HepG2 (cell line): Measurements from ENCODE around the gene PPP2R1B. TPM values are rescaled to one million over a fixed set of nuclear protein-coding genes. Genes with fewer than 3 reads are reported as not detected.

ENCODE experiments used
- ATF3 ChIP-seq: sonication (generic); formaldehyde crosslinking; IDR thresholded peaks from 2 replicates; pipeline ENCODE4 v1.4.0; 2020; ENCODE audit warnings: missing genetic modification reagents
- CEBPG ChIP-seq: IDR thresholded peaks from 2 replicates; pipeline ENCODE4 v1.6.1; 2016
- ELF4 ChIP-seq: sonication (generic); formaldehyde crosslinking; IDR thresholded peaks from 2 replicates; pipeline ENCODE4 v1.5.0; 2020; ENCODE audit warnings: missing genetic modification reagents, mild to moderate bottlenecking, moderate library complexity, borderline replicate concordance
- FOXM1 ChIP-seq: sonication (generic); formaldehyde crosslinking; IDR thresholded peaks from 2 replicates; pipeline ENCODE4 v1.5.0; 2020; ENCODE audit warnings: missing genetic modification reagents
- KMT2B ChIP-seq: IDR thresholded peaks from 2 replicates; pipeline ENCODE4 v1.6.1; 2016; ENCODE audit warnings: missing genetic modification reagents, missing compliant biosample characterization
- MAFK ChIP-seq, 2 experiments: IDR thresholded peaks in 1 of 2; conservative IDR thresholded peaks in 1 of 2; 2 replicates each; pipeline ENCODE4 v1.6.1; 2011; ENCODE audit warnings: improper control_type of control experiment in 2 of 2, low read length in 2 of 2
- POLR2AphosphoS2 ChIP-seq: IDR thresholded peaks from 2 replicates; pipeline ENCODE4 v1.6.1; 2011; ENCODE audit warnings: low read depth, low read length, improper control_type of control experiment
- RBAK ChIP-seq: sonication (generic); formaldehyde crosslinking; IDR thresholded peaks from 2 replicates; pipeline ENCODE4 v1.5.1; 2020; ENCODE audit warnings: mild to moderate bottlenecking, missing genetic modification reagents
- SOX5 ChIP-seq: IDR thresholded peaks from 2 replicates; pipeline ENCODE4 v1.6.1; 2016; ENCODE audit warnings: borderline replicate concordance
- SRSF9 ChIP-seq: fragments of 200-400 bp; formaldehyde crosslinking; IDR thresholded peaks from 2 replicates; pipeline ENCODE4 v1.6.1; 2018; ENCODE audit warnings: borderline replicate concordance, mild to moderate bottlenecking, low read depth, low read length; ENCODE audit not compliant: insufficient read depth, poor library complexity, severe bottlenecking
- STAT5B ChIP-seq: sonication (generic); formaldehyde crosslinking; IDR thresholded peaks from 2 replicates; pipeline ENCODE4 v1.4.0; 2020; ENCODE audit warnings: missing genetic modification reagents
- ZBTB7B ChIP-seq: sonication (generic); formaldehyde crosslinking; IDR thresholded peaks from 2 replicates; pipeline ENCODE4 v1.4.0; 2020; ENCODE audit warnings: missing genetic modification reagents
- ZNF224 ChIP-seq: sonication (generic); formaldehyde crosslinking; IDR thresholded peaks from 2 replicates; pipeline ENCODE4 v1.5.0; 2020; ENCODE audit warnings: mild to moderate bottlenecking, missing genetic modification reagents
- ZNF768 ChIP-seq: sonication (generic); formaldehyde crosslinking; IDR thresholded peaks from 2 replicates; pipeline ENCODE4 v1.4.0; 2020; ENCODE audit warnings: missing genetic modification reagents
- ZNF792 ChIP-seq: IDR thresholded peaks from 2 replicates; pipeline ENCODE4 v1.6.1; 2016
- polyA plus RNA-seq, 8 experiments: library from polyadenylated mRNA; depleted of rRNA in 3 of 8; stranded (reverse) in 7 of 8; unstranded in 1 of 8; fragments of >200 nt; fragmentation: Illumina TruSeq in 4 of 8; extraction: Trizol in 4 of 8; gene quantifications; 2 replicates each; pipeline versions ENCODE4 v1.2.1 to v1.2.3, GENCODE V29; 2011 to 2016; ENCODE audit warnings: low read depth in 4 of 8, missing spikeins in 1 of 8, mixed read lengths in 1 of 8; ENCODE audit not compliant: insufficient read depth in 1 of 8
- total RNA-seq, 5 experiments: library from RNA; depleted of rRNA; stranded (reverse); fragments of >200 nt; fragmentation: Illumina TruSeq; extraction: Trizol; gene quantifications; 2 replicates each; pipeline ENCODE4 v1.2.3, GENCODE V29; 2016; ENCODE audit warnings: low read depth in 1 of 5
- TF ChIP-seq, protein P1 (sequence below): sonication (generic); formaldehyde crosslinking; IDR thresholded peaks from 2 replicates; pipeline ENCODE4 v1.5.0; 2020; ENCODE audit warnings: missing genetic modification reagents
- TF ChIP-seq, protein P2 (sequence below): sonication (generic); formaldehyde crosslinking; IDR thresholded peaks from 2 replicates; pipeline ENCODE4 v1.8.0; 2022; ENCODE audit warnings: missing genetic modification reagents, mild to moderate bottlenecking, moderate library complexity, borderline replicate concordance
- TF ChIP-seq, protein P3 (sequence below): sonication (generic); formaldehyde crosslinking; IDR thresholded peaks from 2 replicates; pipeline ENCODE4 v1.4.0; 2020; ENCODE audit warnings: missing genetic modification reagents
- TF ChIP-seq, protein P4 (sequence below), 2 experiments: sonication (generic) in 1 of 2; formaldehyde crosslinking in 1 of 2; IDR thresholded peaks; 2 replicates each; pipeline versions ENCODE4 v1.4.0 to v1.6.1; 2016 to 2020; ENCODE audit warnings: borderline replicate concordance in 1 of 2, low read depth in 1 of 2, mild to moderate bottlenecking in 1 of 2, missing genetic modification reagents in 1 of 2
- TF ChIP-seq, protein P5 (sequence below): sonication (generic); formaldehyde crosslinking; IDR thresholded peaks from 2 replicates; pipeline ENCODE4 v1.4.0; 2020; ENCODE audit warnings: missing genetic modification reagents, mild to moderate bottlenecking, borderline replicate concordance

PPP2R1B gene
- total and polyA plus RNA-seq, 2 of the 13 experiments (the other 11 are each of a cell fraction or from before 2014, with no cell fraction given) = 22.1 to 56.8 TPM

DNA sequence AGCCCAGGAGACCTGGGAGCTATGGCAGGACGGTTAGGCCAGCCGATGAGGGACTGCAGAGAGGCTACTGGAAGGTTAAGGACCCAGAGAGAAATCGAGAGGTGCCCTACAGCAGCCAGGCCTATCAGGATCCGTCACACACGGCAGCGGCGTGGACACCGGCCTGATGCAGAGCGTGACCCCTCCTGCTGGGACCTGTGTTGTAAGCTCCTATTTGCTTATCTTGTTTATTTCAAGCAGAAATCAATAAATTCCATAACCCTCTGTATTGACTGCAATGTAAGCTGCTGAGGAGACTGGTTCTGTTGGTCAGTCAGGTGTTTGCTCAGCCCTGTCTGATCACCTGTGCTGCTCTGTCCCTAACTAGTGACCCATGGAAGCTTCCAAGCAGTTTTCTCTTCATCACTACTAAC, 39.9 kb downstream of the PPP2R1B start (continued):
- TF ChIP-seq, protein P1, sequence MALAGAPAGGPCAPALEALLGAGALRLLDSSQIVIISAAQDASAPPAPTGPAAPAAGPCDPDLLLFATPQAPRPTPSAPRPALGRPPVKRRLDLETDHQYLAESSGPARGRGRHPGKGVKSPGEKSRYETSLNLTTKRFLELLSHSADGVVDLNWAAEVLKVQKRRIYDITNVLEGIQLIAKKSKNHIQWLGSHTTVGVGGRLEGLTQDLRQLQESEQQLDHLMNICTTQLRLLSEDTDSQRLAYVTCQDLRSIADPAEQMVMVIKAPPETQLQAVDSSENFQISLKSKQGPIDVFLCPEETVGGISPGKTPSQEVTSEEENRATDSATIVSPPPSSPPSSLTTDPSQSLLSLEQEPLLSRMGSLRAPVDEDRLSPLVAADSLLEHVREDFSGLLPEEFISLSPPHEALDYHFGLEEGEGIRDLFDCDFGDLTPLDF (CRISPR knock-in tag) = no peak
- TF ChIP-seq STAT5B (CRISPR knock-in tag) (no peak), KMT2B (no peak), MAFK (conservative IDR thresholded peaks at IDR 0.05 in 1 of 2, IDR thresholded peaks at IDR 0.05 in 1 of 2; ENCODE audit: low read length in 2 of 2) (peak; percentile 13 to 32; a peak in 1 of 4 replicates), FOXM1 (CRISPR knock-in tag) (no peak), ZNF224 (CRISPR knock-in tag) (no peak), ZBTB7B (CRISPR knock-in tag) (no peak), ELF4 (CRISPR knock-in tag) (no peak), SRSF9 (no peak), ZNF792 (CRISPR knock-in tag) (no peak), CEBPG (CRISPR knock-in tag) (peak; percentile 71), SOX5 (CRISPR knock-in tag) (peak; percentile 78; the same call in 1 of the 2 replicates), RBAK (CRISPR knock-in tag) (no peak), ZNF768 (CRISPR knock-in tag) (no peak), POLR2AphosphoS2 (no peak), ATF3 (CRISPR knock-in tag) (no peak)
- TF ChIP-seq, protein P2, sequence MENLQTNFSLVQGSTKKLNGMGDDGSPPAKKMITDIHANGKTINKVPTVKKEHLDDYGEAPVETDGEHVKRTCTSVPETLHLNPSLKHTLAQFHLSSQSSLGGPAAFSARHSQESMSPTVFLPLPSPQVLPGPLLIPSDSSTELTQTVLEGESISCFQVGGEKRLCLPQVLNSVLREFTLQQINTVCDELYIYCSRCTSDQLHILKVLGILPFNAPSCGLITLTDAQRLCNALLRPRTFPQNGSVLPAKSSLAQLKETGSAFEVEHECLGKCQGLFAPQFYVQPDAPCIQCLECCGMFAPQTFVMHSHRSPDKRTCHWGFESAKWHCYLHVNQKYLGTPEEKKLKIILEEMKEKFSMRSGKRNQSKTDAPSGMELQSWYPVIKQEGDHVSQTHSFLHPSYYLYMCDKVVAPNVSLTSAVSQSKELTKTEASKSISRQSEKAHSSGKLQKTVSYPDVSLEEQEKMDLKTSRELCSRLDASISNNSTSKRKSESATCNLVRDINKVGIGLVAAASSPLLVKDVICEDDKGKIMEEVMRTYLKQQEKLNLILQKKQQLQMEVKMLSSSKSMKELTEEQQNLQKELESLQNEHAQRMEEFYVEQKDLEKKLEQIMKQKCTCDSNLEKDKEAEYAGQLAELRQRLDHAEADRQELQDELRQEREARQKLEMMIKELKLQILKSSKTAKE (CRISPR knock-in tag) = peak; percentile 72
- TF ChIP-seq, protein P3, sequence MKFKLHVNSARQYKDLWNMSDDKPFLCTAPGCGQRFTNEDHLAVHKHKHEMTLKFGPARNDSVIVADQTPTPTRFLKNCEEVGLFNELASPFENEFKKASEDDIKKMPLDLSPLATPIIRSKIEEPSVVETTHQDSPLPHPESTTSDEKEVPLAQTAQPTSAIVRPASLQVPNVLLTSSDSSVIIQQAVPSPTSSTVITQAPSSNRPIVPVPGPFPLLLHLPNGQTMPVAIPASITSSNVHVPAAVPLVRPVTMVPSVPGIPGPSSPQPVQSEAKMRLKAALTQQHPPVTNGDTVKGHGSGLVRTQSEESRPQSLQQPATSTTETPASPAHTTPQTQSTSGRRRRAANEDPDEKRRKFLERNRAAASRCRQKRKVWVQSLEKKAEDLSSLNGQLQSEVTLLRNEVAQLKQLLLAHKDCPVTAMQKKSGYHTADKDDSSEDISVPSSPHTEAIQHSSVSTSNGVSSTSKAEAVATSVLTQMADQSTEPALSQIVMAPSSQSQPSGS (CRISPR knock-in tag) = no peak; the same call in 1 of the 2 replicates
- TF ChIP-seq, protein P4, sequence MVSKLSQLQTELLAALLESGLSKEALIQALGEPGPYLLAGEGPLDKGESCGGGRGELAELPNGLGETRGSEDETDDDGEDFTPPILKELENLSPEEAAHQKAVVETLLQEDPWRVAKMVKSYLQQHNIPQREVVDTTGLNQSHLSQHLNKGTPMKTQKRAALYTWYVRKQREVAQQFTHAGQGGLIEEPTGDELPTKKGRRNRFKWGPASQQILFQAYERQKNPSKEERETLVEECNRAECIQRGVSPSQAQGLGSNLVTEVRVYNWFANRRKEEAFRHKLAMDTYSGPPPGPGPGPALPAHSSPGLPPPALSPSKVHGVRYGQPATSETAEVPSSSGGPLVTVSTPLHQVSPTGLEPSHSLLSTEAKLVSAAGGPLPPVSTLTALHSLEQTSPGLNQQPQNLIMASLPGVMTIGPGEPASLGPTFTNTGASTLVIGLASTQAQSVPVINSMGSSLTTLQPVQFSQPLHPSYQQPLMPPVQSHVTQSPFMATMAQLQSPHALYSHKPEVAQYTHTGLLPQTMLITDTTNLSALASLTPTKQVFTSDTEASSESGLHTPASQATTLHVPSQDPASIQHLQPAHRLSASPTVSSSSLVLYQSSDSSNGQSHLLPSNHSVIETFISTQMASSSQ (IDR thresholded peaks at IDR 0.05; ENCODE audit: low read depth) = peak; percentile 52; the same call in 1 of the 2 replicates
- TF ChIP-seq, protein P4 (CRISPR knock-in tag; IDR thresholded peaks at IDR 0.05; ENCODE audit: borderline replicate concordance) = no peak
- TF ChIP-seq, protein P5, sequence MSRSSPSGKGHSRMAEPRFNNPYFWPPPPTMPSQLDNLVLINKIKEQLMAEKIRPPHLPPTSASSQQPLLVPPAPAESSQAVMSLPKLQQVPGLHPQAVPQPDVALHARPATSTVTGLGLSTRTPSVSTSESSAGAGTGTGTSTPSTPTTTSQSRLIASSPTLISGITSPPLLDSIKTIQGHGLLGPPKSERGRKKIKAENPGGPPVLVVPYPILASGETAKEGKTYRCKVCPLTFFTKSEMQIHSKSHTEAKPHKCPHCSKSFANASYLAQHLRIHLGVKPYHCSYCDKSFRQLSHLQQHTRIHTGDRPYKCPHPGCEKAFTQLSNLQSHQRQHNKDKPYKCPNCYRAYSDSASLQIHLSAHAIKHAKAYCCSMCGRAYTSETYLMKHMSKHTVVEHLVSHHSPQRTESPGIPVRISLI (CRISPR knock-in tag) = no peak
